ENCODE measurements around the gene LUC7L3. TPM values are rescaled to one million over a fixed set of nuclear protein-coding genes. Genes with fewer than 3 reads are reported as not detected.

The LUC7L3 gene
- polyA plus RNA-seq, 3 donors, result 14.6 to 49.8 (median 17.1) TPM

DNA sequence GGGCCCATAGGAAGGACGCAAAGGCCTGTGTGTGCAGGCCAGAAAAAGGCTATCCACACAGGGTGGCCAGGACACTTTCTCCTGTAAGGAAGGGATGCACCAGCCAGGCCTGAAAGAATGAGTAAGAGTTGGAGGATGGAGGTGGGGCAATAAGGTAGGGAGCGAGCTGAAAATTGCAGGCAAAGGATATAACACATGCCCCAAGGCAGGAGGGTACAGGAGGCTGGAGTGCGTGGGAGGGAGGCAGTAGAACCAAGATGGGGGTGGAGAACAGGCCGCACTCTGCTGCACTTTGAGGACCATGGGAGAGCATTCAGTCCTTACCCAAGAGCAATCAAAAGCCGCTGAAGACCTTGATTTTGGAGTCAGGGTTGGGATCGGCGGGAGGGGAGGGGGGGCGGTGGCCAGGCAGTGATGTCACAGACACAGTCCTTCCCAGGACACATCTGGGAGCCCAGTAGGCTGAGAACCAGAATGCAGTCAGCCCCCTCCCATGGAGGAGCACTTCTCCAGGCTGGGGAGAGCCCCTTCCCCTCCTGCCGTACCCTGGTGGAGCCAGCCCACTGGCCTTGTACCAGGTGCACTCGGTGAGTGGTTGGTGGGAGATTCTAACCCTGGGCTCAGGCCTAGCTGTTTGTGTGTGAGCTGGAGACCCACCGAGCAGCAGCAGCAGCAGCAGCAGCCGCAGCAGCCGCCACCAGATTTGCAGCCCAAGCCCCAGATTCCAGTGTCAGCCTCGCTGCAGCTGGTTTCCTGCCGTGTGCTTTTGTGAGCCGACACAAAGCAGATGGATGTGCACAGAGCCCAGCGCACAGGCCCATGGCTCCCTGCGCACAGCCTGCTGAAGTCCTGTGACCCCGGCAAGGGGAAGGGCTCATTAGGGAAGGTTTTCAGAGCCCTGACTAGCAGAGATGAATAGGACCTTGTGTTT, 29.2 kb upstream of the LUC7L3 start:
- intact Hi-C loops (cut with micrococcal nuclease), result no loop called here
- Mint-ChIP-seq H3K9me3 (no peaks in the 10 kb centered on the region), H3K4me3 (no peak overlapping the region), H3K27me3 (ENCODE audit: low read depth in 3 of 3) (peaks cover 0 to 5% (median 3%) of the 10 kb centered on the region in 3 donors), H3K4me1 (no peaks in the 10 kb centered on the region), H3K27ac (peak overlapping the region in 1 of 7 donors; percentile 38), H3K36me3 (peaks cover 22 to 31% of the 10 kb centered on the region in 2 donors)
- Histone ChIP-seq H4K20me1 (ENCODE audit: insufficient read depth, low read length) (peaks cover 10% of the 10 kb centered on the region), H3K27me3 (ENCODE audit: control insufficient read depth in 2 of 2, insufficient read depth in 2 of 2, low read length in 2 of 2) (no peaks in the 10 kb centered on the region), H3K9me3 (replicated peaks in 1 of 2; ENCODE audit: control insufficient read depth in 1 of 2, insufficient read depth in 1 of 2, low read length in 2 of 2) (no peaks in the 10 kb centered on the region), H2AFZ (ENCODE audit: insufficient read depth, low read depth, low read length, poor library complexity, severe bottlenecking) (no peak overlapping the region), H3K9ac (ENCODE audit: insufficient read depth, low read length, poor library complexity, severe bottlenecking) (no peak overlapping the region), H3K4me1 (ENCODE audit: control insufficient read depth in 1 of 2, insufficient read depth in 2 of 2, low read length in 2 of 2) (no peaks in the 10 kb centered on the region), H3K79me2 (ENCODE audit: insufficient read depth, low read length) (no peaks in the 10 kb centered on the region), H3K4me2 (replicated peaks; ENCODE audit: extremely low read depth, low read length, poor library complexity, severe bottlenecking) (no peak overlapping the region), H3K27ac (ENCODE audit: low read depth in 1 of 2, low read length in 2 of 2) (no peak overlapping the region), H3K4me3 (replicated peaks in 1 of 3; ENCODE audit: low read depth in 2 of 3, low read length in 3 of 3) (no peak overlapping the region), H3K36me3 (replicated peaks in 1 of 2; ENCODE audit: control insufficient read depth in 1 of 2, insufficient read depth in 2 of 2, low read length in 2 of 2) (peaks cover 24 to 40% of the 10 kb centered on the region in 2 donors)
- TF ChIP-seq, protein P1, sequence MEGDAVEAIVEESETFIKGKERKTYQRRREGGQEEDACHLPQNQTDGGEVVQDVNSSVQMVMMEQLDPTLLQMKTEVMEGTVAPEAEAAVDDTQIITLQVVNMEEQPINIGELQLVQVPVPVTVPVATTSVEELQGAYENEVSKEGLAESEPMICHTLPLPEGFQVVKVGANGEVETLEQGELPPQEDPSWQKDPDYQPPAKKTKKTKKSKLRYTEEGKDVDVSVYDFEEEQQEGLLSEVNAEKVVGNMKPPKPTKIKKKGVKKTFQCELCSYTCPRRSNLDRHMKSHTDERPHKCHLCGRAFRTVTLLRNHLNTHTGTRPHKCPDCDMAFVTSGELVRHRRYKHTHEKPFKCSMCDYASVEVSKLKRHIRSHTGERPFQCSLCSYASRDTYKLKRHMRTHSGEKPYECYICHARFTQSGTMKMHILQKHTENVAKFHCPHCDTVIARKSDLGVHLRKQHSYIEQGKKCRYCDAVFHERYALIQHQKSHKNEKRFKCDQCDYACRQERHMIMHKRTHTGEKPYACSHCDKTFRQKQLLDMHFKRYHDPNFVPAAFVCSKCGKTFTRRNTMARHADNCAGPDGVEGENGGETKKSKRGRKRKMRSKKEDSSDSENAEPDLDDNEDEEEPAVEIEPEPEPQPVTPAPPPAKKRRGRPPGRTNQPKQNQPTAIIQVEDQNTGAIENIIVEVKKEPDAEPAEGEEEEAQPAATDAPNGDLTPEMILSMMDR (IDR thresholded peaks at IDR 0.05), result no peak
- no peak for DNase-seq
- 94% methylated on average over 15 of the region's 19 CpGs for WGBS (ENCODE audit: insufficient coverage)

DNA sequence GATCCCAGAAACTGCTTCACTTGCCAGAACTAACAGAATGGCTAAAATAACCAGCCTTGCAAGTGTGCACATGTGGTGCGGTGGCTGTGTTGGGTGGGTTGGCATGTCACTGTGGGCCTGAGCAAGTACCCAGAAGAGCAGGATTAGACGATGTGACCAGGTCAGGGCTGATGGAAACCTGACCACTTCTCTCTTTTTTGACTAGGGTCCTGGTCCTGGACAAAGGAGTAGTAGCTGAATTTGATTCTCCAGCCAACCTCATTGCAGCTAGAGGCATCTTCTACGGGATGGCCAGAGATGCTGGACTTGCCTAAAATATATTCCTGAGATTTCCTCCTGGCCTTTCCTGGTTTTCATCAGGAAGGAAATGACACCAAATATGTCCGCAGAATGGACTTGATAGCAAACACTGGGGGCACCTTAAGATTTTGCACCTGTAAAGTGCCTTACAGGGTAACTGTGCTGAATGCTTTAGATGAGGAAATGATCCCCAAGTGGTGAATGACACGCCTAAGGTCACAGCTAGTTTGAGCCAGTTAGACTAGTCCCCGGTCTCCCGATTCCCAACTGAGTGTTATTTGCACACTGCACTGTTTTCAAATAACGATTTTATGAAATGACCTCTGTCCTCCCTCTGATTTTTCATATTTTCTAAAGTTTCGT, 28.4 kb upstream of the LUC7L3 start:
- Mint-ChIP-seq H3K9me3 (no peaks in the 10 kb centered on the region), H3K36me3 (peaks cover 30 to 39% of the 10 kb centered on the region in 2 donors), H3K4me3 (no peak overlapping the region), H3K4me1 (no peaks in the 10 kb centered on the region), H3K27me3 (ENCODE audit: low read depth in 3 of 3) (peaks cover 0 to 5% (median 0%) of the 10 kb centered on the region in 3 donors), H3K27ac (no peak overlapping the region)
- no peak overlapping the region for H3K9ac ChIP-seq (ENCODE audit: insufficient read depth, low read length, poor library complexity, severe bottlenecking)
- no peak overlapping the region for H3K4me2 ChIP-seq (replicated peaks; ENCODE audit: extremely low read depth, low read length, poor library complexity, severe bottlenecking)
- H3K27ac ChIP-seq (ENCODE audit: low read depth in 1 of 2, low read length in 2 of 2), result no peak overlapping the region
- no peaks in the 10 kb centered on the region for H3K9me3 ChIP-seq (replicated peaks in 1 of 2; ENCODE audit: control insufficient read depth in 1 of 2, insufficient read depth in 1 of 2, low read length in 2 of 2)
- H3K36me3 ChIP-seq (replicated peaks in 1 of 2; ENCODE audit: control insufficient read depth in 1 of 2, insufficient read depth in 2 of 2, low read length in 2 of 2), result peaks cover 32 to 48% of the 10 kb centered on the region in 2 donors
- TF ChIP-seq, protein P1 (IDR thresholded peaks at IDR 0.05), result no peak
- peaks cover 15% of the 10 kb centered on the region for H4K20me1 ChIP-seq (ENCODE audit: insufficient read depth, low read length)
- H2AFZ ChIP-seq (ENCODE audit: insufficient read depth, low read depth, low read length, poor library complexity, severe bottlenecking), result no peak overlapping the region
- H3K4me3 ChIP-seq (replicated peaks in 1 of 3; ENCODE audit: low read depth in 2 of 3, low read length in 3 of 3), result no peak overlapping the region
- no peaks in the 10 kb centered on the region for H3K27me3 ChIP-seq (ENCODE audit: control insufficient read depth in 2 of 2, insufficient read depth in 2 of 2, low read length in 2 of 2)
- intact Hi-C loops (cut with micrococcal nuclease), result no loop called here
- no peaks in the 10 kb centered on the region for H3K79me2 ChIP-seq (ENCODE audit: insufficient read depth, low read length)
- no peaks in the 10 kb centered on the region for H3K4me1 ChIP-seq (ENCODE audit: control insufficient read depth in 1 of 2, insufficient read depth in 2 of 2, low read length in 2 of 2)
- no peak for DNase-seq
- 89% methylated on average over 8 of the region's 9 CpGs for WGBS (ENCODE audit: insufficient coverage)

All from CD14-positive monocyte (primary cell).